K562 (cell line): ENCODE data around the gene LHX3. TPM values are rescaled to one million over a fixed set of nuclear protein-coding genes. Genes with fewer than 3 reads are reported as not detected.
A peak's percentile ranks its signal among the peaks of the same experiment; 100 is the strongest.

Experiments
- ATAC-seq: fragments of 200-7000 bp; cut with Tn5 transposase; 3 replicates; pipeline ENCODE4 v1.9.1; 2020; ENCODE audit warnings: moderate library complexity
- BruUV-seq: library from RNA; stranded (reverse); fragments of 400-500 nt; replicated peaks from 2 replicates; lab custom pipeline; 2021; lab: Mats Ljungman, UMichigan
- CTCF ChIA-PET: fragments of 300-600 bp; formaldehyde crosslinking; extraction: SDS; loops from one replicate; lab custom pipeline; 2021; ENCODE audit warnings: low intra/inter-chr PET ratio; lab: Yijun Ruan, JAX
- POLR2A ChIA-PET: fragments of 300-600, 350-650 bp; sonication (Branson Sonifier 250); formaldehyde crosslinking; extraction: SDS; loops from one replicate; lab custom pipeline; 2021; ENCODE audit warnings: antibody characterized with exemption, inconsistent platforms; lab: Yijun Ruan, JAX
- DNase-seq, 4 experiments: peaks; one replicate each; pipeline versions ENCODE4 v3.0.0 to v3.0.0-alpha.2; 2011 to 2018; ENCODE audit warnings: low spot score in 3 of 4, mixed read lengths in 3 of 4; ENCODE audit errors: extremely low read depth in 1 of 4
- FAIRE-seq: peaks from 2 replicates; lab custom pipeline; 2011; peaks lifted over from hg19 to GRCh38; lab: Jason Lieb, UNC
- H2AFZ ChIP-seq: 2 replicates; pipeline ENCODE4 v1.6.0; 2011; ENCODE audit warnings: low read depth, low read length, control low read depth, inconsistent platforms
- H3K27ac ChIP-seq: fragments of 200-600 bp; 3 replicates; pipeline ENCODE4 v1.8.0; 2011; ENCODE audit warnings: low read depth, mild to moderate bottlenecking, control low read depth, inconsistent platforms, low read length, moderate library complexity, mixed read lengths; ENCODE audit errors: extremely low read depth
- H3K27me3 ChIP-seq, 2 experiments: fragments of 300-600 bp in 1 of 2; 2 replicates in 1 of 2; 3 replicates in 1 of 2; pipeline versions ENCODE4 v1.6.0 to v1.8.0; 2011; ENCODE audit warnings: inconsistent platforms in 2 of 2, low read length in 2 of 2, mild to moderate bottlenecking in 1 of 2, mixed read lengths in 1 of 2, moderate library complexity in 1 of 2; ENCODE audit not compliant: control insufficient read depth in 2 of 2, insufficient read depth in 2 of 2
- H3K36me3 ChIP-seq: fragments of 300-600 bp; 3 replicates; pipeline ENCODE4 v1.8.0; 2011; ENCODE audit warnings: mild to moderate bottlenecking, low read length, inconsistent platforms; ENCODE audit not compliant: control insufficient read depth, insufficient read depth
- H3K4me1 ChIP-seq, 2 experiments: fragments of 200-600 bp in 1 of 2; replicated peaks in 1 of 2; 2 replicates in 1 of 2; 3 replicates in 1 of 2; pipeline versions ENCODE4 v1.5.1 to v1.8.0; 2011; ENCODE audit warnings: inconsistent platforms in 2 of 2, low read length in 2 of 2, mild to moderate bottlenecking in 1 of 2, mixed read lengths in 1 of 2, moderate library complexity in 1 of 2; ENCODE audit not compliant: control insufficient read depth in 2 of 2, insufficient read depth in 2 of 2
- H3K4me2 ChIP-seq: 2 replicates; pipeline ENCODE4 v1.6.1; 2011; ENCODE audit warnings: low read length, control low read depth, inconsistent platforms, mixed read lengths; ENCODE audit not compliant: insufficient read depth
- H3K4me3 ChIP-seq: fragments of 200-600 bp; sonication (generic), shearing (Covaris generic); 2 replicates; pipeline ENCODE4 v1.5.1; 2016; ENCODE audit warnings: control low read depth, inconsistent platforms
- H3K79me2 ChIP-seq: fragments of 200-600 bp; 3 replicates; pipeline ENCODE4 v1.8.0; 2011; ENCODE audit warnings: low read length, inconsistent platforms; ENCODE audit not compliant: control insufficient read depth, insufficient read depth
- H3K9ac ChIP-seq, 2 experiments: 2 replicates each; pipeline versions ENCODE4 v1.6.0 to v1.6.1; 2011; ENCODE audit warnings: low read depth in 2 of 2, low read length in 2 of 2, control low read depth in 1 of 2, inconsistent platforms in 1 of 2, mild to moderate bottlenecking in 1 of 2, mixed read lengths in 1 of 2; ENCODE audit not compliant: insufficient read depth in 1 of 2
- H3K9me1 ChIP-seq: one replicate; pipeline ENCODE4 v1.6.0; 2011; ENCODE audit warnings: inconsistent platforms, mild to moderate bottlenecking, low read length, moderate library complexity; ENCODE audit not compliant: control insufficient read depth, insufficient read depth
- H3K9me3 ChIP-seq: replicated peaks from 2 replicates; pipeline ENCODE4 v1.5.1; 2011; ENCODE audit warnings: low read depth, low read length, inconsistent platforms; ENCODE audit not compliant: control insufficient read depth, insufficient read depth
- H4K20me1 ChIP-seq: replicated peaks from 2 replicates; pipeline ENCODE4 v1.6.1; 2011; ENCODE audit warnings: low read length, inconsistent platforms, mixed read lengths; ENCODE audit not compliant: control insufficient read depth, insufficient read depth
- GATAD2A ChIP-seq: fragments of 450-650 bp; IDR thresholded peaks from 2 replicates; pipeline ENCODE4 v1.6.1; 2017
- GTF2E2 ChIP-seq: fragments of 200-800 bp; sonication (Bioruptor generic); IDR thresholded peaks from 2 replicates; pipeline ENCODE4 v1.6.1; 2016; ENCODE audit warnings: missing genetic modification characterization, missing compliant biosample characterization
- MEF2A ChIP-seq: IDR thresholded peaks from 2 replicates; pipeline ENCODE4 v1.6.1; 2011; ENCODE audit warnings: low read depth, mild to moderate bottlenecking, low read length, moderate library complexity; ENCODE audit not compliant: control insufficient read depth
- RBM39 ChIP-seq: fragments of 200-400 bp; formaldehyde crosslinking; optimal IDR thresholded peaks from 2 replicates; pipeline ENCODE3; 2018; ENCODE audit warnings: low read depth, low read length
- TCF7L2 ChIP-seq: fragments of 150-350 bp; IDR thresholded peaks from 2 replicates; pipeline ENCODE4 v1.6.1; 2016; ENCODE audit warnings: low read depth, mild to moderate bottlenecking, low read length, moderate library complexity
- VEZF1 ChIP-seq: fragments of 200-800 bp; sonication (Bioruptor generic); IDR thresholded peaks from 2 replicates; pipeline ENCODE4 v1.6.1; 2017; ENCODE audit warnings: missing genetic modification characterization, missing compliant biosample characterization
- ZNF217 ChIP-seq: sonication (generic); formaldehyde crosslinking; IDR thresholded peaks from 2 replicates; pipeline ENCODE4 v1.8.0; 2022; ENCODE audit warnings: mild to moderate bottlenecking, missing genetic modification reagents
- ZNF444 ChIP-seq: fragments of 250-450 bp; sonication (Bioruptor Pico); IDR thresholded peaks from 2 replicates; pipeline ENCODE4 v1.4.0; 2020; ENCODE audit warnings: mild to moderate bottlenecking, moderate library complexity
- ZNF717 ChIP-seq: fragments of 250-450 bp; sonication (Bioruptor Pico); IDR thresholded peaks from 2 replicates; pipeline ENCODE4 v1.5.0; 2021
- ZZZ3 ChIP-seq: fragments of 450-650 bp; IDR thresholded peaks from 2 replicates; pipeline ENCODE4 v1.6.1; 2016; ENCODE audit warnings: antibody characterized with exemption, mild to moderate bottlenecking, moderate library complexity
- WGBS: fragments of 100-300 bp; shearing (Covaris generic); methylation state at CpG from one replicate; pipeline ENCODE4 v1.1.6; 2016; ENCODE audit warnings: low coverage, mixed read lengths; ENCODE audit not compliant: insufficient coverage; ENCODE audit errors: missing lambda C conversion rate; 5-methylcytosine and 5-hydroxymethylcytosine counted together
- in situ Hi-C: fragments of 300-500 bp; cut with MboI; formaldehyde crosslinking; loops from 4 replicates; pipeline ENCODE4 v1.15.0; 2018; ENCODE audit warnings: inconsistent platforms, mixed read lengths
- intact Hi-C: fragments of 100-400 bp; cut with micrococcal nuclease; formaldehyde crosslinking; loops from 2 replicates; pipeline ENCODE4 v1.14.2; 2022
- polyA plus RNA-seq, 8 experiments: library from polyadenylated mRNA; depleted of rRNA in 4 of 8; stranded (reverse) in 5 of 8; unstranded in 3 of 8; fragments of >200 nt; fragmentation: Nextera tagmentation in 2 of 8; fragmentation: Illumina TruSeq in 1 of 8; extraction: Ambion mirVana in 2 of 8; extraction: Trizol in 1 of 8; gene quantifications; 2 replicates each; pipeline versions ENCODE4 v1.2.1 to v1.2.3, GENCODE V29; 2011 to 2014; ENCODE audit warnings: inconsistent platforms in 1 of 8, missing spikeins in 1 of 8
- total RNA-seq, 7 experiments: library from RNA; depleted of rRNA in 6 of 7; stranded (reverse); fragments of >200 nt in 6 of 7; fragmentation: Illumina TruSeq in 2 of 7; extraction: Trizol in 2 of 7; gene quantifications; 2 replicates each; pipeline versions ENCODE4 v1.2.1 to v1.2.3, GENCODE V29; 2011 to 2021; ENCODE audit warnings: low replicate concordance in 1 of 7
- TF ChIP-seq, protein P1 (sequence below): fragments of 450-650 bp; IDR thresholded peaks from 2 replicates; pipeline ENCODE4 v1.6.1; 2018; ENCODE audit not compliant: partially characterized antibody
- TF ChIP-seq, protein P2 (sequence below): fragments of 250-450 bp; sonication (Bioruptor Pico); IDR thresholded peaks from 2 replicates; pipeline ENCODE4 v1.4.0; 2020; ENCODE audit warnings: borderline replicate concordance

LHX3 gene
- total and polyA plus RNA-seq, 9 of the 15 experiments (the other 6 are each of a cell fraction or from before 2014, with no cell fraction given): 0.09 TPM; not detected in 8

- no peaks in the 10 kb centered on the region for H3K9me3 ChIP-seq
- no peak overlapping the region for H3K4me3 ChIP-seq
- H3K27me3 ChIP-seq: peaks cover 31 to 45% of the 10 kb centered on the region in 2 experiments
- 56% methylated on average over 10 of the region's 12 CpGs for WGBS
- no peak overlapping the region for H3K4me2 ChIP-seq
- no peaks in the 10 kb centered on the region for H3K36me3 ChIP-seq
- H3K79me2 ChIP-seq: no peaks in the 10 kb centered on the region
- FAIRE-seq (no peak), DNase-seq (no peak), ATAC-seq (no peak)
- H3K9ac ChIP-seq: peak overlapping the region in 1 of 2 experiments; percentile 45; a peak in 1 of 4 replicates
- POLR2A ChIA-PET: interaction anchor here (1.2 to 1.4 kb wide), 2 partner anchors 12 to 35 kb away, joined by 3 read pairs; no protein-coding TSS in a partner anchor
- intact Hi-C loops (no loop called here), in situ Hi-C loops (no loop called here)
- no TSS peak for BruUV-seq
- peaks cover 0 to 48% of the 10 kb centered on the region in 2 experiments; a peak in 2 of 5 replicates for H3K4me1 ChIP-seq
- CTCF ChIA-PET: no interaction called here
- peaks cover 2% of the 10 kb centered on the region for H3K9me1 ChIP-seq
- no peak overlapping the region for H3K27ac ChIP-seq
- TF ChIP-seq ZNF217 (CRISPR knock-in tag): no peak
- no peak for TF ChIP-seq GATAD2A
- no peak for TF ChIP-seq TCF7L2
- TF ChIP-seq, protein P1, sequence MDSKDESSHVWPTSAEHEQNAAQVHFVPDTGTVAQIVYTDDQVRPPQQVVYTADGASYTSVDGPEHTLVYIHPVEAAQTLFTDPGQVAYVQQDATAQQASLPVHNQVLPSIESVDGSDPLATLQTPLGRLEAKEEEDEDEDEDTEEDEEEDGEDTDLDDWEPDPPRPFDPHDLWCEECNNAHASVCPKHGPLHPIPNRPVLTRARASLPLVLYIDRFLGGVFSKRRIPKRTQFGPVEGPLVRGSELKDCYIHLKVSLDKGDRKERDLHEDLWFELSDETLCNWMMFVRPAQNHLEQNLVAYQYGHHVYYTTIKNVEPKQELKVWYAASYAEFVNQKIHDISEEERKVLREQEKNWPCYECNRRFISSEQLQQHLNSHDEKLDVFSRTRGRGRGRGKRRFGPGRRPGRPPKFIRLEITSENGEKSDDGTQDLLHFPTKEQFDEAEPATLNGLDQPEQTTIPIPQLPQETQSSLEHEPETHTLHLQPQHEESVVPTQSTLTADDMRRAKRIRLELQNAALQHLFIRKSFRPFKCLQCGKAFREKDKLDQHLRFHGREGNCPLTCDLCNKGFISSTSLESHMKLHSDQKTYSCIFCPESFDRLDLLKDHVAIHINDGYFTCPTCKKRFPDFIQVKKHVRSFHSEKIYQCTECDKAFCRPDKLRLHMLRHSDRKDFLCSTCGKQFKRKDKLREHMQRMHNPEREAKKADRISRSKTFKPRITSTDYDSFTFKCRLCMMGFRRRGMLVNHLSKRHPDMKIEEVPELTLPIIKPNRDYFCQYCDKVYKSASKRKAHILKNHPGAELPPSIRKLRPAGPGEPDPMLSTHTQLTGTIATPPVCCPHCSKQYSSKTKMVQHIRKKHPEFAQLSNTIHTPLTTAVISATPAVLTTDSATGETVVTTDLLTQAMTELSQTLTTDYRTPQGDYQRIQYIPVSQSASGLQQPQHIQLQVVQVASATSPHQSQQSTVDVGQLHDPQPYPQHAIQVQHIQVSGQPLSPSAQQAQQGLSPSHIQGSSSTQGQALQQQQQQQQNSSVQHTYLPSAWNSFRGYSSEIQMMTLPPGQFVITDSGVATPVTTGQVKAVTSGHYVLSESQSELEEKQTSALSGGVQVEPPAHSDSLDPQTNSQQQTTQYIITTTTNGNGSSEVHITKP: no peak
- no peak for TF ChIP-seq MEF2A
- TF ChIP-seq ZNF444 (CRISPR knock-in tag): no peak
- TF ChIP-seq, protein P2, sequence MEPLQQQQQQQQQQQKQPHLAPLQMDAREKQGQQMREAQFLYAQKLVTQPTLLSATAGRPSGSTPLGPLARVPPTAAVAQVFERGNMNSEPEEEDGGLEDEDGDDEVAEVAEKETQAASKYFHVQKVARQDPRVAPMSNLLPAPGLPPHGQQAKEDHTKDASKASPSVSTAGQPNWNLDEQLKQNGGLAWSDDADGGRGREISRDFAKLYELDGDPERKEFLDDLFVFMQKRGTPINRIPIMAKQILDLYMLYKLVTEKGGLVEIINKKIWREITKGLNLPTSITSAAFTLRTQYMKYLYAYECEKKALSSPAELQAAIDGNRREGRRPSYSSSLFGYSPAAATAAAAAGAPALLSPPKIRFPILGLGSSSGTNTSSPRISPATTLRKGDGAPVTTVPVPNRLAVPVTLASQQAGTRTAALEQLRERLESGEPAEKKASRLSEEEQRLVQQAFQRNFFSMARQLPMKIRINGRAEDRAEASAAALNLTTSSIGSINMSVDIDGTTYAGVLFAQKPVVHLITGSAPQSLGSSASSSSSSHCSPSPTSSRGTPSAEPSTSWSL (CRISPR knock-in tag): no peak
- TF ChIP-seq RBM39: no peak
- TF ChIP-seq ZNF717 (CRISPR knock-in tag): no peak
- TF ChIP-seq GTF2E2 (tag): no peak
- no peak for TF ChIP-seq ZZZ3
- no peak for TF ChIP-seq VEZF1 (CRISPR knock-in tag)
- peaks cover 4% of the 10 kb centered on the region; the same call in 1 of the 2 replicates for H4K20me1 ChIP-seq
- no peak overlapping the region for H2AFZ ChIP-seq
These were observed 52.0 kb downstream of the LHX3 start for GRCh38 chr9:136152931-136153330.
